Esophagus (tissue), 2 donors: ENCODE data around the gene MOSMO. TPM values are rescaled to one million over a fixed set of nuclear protein-coding genes. Genes with fewer than 3 reads are reported as not detected.
"Not testable (repeated sequence)": the region's sequence is repeated elsewhere in the genome, so short reads cannot be mapped to it uniquely, and the experiment has no call there.

Experiments
- H3K27ac ChIP-seq, 2 donors: one replicate each; pipeline ENCODE4 v1.5.1; 2013; ENCODE audit warnings: low read depth in 2 of 2, mild to moderate bottlenecking in 2 of 2, inconsistent platforms in 1 of 2, low read length in 1 of 2, moderate library complexity in 1 of 2
- H3K27me3 ChIP-seq, 2 donors: one replicate each; pipeline ENCODE4 v1.6.1; 2013; ENCODE audit warnings: low read length in 2 of 2, control low read depth in 1 of 2, mild to moderate bottlenecking in 1 of 2; ENCODE audit not compliant: insufficient read depth in 2 of 2, control insufficient read depth in 1 of 2
- H3K36me3 ChIP-seq, 2 donors: one replicate each; pipeline ENCODE4 v1.6.1; 2013; ENCODE audit warnings: low read length in 1 of 2; ENCODE audit not compliant: control insufficient read depth in 2 of 2, insufficient read depth in 2 of 2
- H3K4me1 ChIP-seq, 2 donors: one replicate each; pipeline ENCODE4 v1.6.1; 2013; ENCODE audit warnings: low read length in 1 of 2; ENCODE audit not compliant: control insufficient read depth in 2 of 2, insufficient read depth in 2 of 2
- H3K4me3 ChIP-seq, 2 donors: one replicate each; pipeline ENCODE4 v1.5.1; 2013; ENCODE audit warnings: low read length in 2 of 2, mild to moderate bottlenecking in 2 of 2, low read depth in 1 of 2, moderate library complexity in 1 of 2
- H3K9me3 ChIP-seq, 2 donors: one replicate each; pipeline ENCODE4 v1.6.1; 2013; ENCODE audit warnings: mild to moderate bottlenecking in 2 of 2, low read depth in 1 of 2, low read length in 1 of 2, moderate library complexity in 1 of 2; ENCODE audit not compliant: control insufficient read depth in 2 of 2, insufficient read depth in 1 of 2
- WGBS, 2 donors: extraction: QIAGEN DNeasy Blood & Tissue Kit; methylation state at CpG; one replicate each; pipeline ENCODE4 v1.1.7; 2013; 5-methylcytosine and 5-hydroxymethylcytosine counted together
- polyA plus RNA-seq, 2 donors: library from polyadenylated mRNA; stranded (reverse); fragments of 200-250 nt; gene quantifications; one replicate each; pipeline ENCODE4 v1.2.3, GENCODE V29; 2013
- donor health status: healthy with polysubstance abuse.
- donor health status: Bipolar disorder and iron deficiency.

MOSMO gene
- polyA plus RNA-seq, 2 donors = 6.8 to 13.1 TPM

DNA sequence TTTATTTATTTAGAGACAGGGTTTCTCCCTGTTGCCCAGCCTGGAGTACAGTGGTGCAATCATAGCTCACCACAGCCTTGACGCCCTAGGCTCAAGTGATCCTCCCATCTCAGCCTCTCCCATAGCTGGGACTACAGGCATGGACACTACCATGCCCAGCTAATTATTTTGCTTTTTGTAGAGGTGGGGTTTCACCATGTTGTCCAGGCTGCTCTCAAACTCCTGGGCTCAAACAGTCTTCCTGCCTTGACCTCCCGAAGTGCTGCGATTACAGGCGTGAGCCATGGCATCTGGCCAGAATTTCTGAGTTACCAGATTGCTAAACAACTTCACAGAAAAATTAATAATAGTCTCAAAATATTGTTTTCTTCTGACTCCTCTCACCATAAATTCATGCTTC lies 21.7 kb downstream of the MOSMO start:
- H3K36me3 ChIP-seq = no peaks in the 10 kb centered on the region
- H3K27ac ChIP-seq = peak overlapping the region in 1 of 2 donors; percentile 22
- no peak overlapping the region for H3K4me3 ChIP-seq
- no peaks in the 10 kb centered on the region for H3K4me1 ChIP-seq
- no peaks in the 10 kb centered on the region for H3K9me3 ChIP-seq
- no peaks in the 10 kb centered on the region for H3K27me3 ChIP-seq
- WGBS, 2 donors = 79 to 95% methylated on average over 4 of the region's 4 CpGs

DNA sequence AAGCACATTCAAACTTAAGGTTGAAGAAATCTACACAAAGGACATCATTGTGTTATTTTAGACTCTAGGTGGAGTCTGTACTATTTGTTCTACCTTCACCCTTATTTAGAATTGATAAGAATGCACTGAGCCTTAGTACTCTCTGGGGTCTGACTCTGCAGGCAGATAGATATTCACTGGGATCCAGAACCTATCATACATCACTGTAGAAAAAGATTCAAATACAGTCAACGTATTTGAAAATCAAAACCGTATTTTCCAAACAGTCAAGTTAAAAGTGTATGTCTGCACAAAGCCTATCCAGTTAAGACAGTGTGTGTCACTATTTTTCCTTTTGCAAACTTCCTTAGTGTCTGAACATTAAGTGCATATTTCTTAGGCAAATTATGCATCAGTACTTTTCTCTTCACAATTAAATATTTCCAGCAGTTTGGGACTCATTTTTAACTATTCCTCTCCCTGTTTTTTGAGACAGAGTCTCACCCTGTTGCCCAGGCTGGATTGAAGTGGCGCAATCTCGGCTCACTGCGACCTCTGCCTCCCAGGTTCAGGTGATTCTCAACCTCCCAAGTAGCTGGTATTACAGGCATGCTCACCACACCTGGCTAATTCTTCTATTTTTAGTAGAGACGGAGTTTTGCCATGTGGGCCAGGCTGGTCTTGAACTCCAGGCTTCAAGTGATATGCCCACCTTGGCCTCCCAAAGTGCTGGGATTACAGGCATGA lies 22.3 kb downstream of the MOSMO start:
- no peaks in the 10 kb centered on the region for H3K9me3 ChIP-seq
- H3K4me1 ChIP-seq = no peaks in the 10 kb centered on the region
- H3K27me3 ChIP-seq = no peaks in the 10 kb centered on the region
- H3K27ac ChIP-seq = no peak overlapping the region
- no peak overlapping the region for H3K4me3 ChIP-seq
- no peaks in the 10 kb centered on the region for H3K36me3 ChIP-seq
- whole genome bisulfite sequencing, 2 donors = 85 to 93% methylated on average over 6 of the region's 6 CpGs

DNA sequence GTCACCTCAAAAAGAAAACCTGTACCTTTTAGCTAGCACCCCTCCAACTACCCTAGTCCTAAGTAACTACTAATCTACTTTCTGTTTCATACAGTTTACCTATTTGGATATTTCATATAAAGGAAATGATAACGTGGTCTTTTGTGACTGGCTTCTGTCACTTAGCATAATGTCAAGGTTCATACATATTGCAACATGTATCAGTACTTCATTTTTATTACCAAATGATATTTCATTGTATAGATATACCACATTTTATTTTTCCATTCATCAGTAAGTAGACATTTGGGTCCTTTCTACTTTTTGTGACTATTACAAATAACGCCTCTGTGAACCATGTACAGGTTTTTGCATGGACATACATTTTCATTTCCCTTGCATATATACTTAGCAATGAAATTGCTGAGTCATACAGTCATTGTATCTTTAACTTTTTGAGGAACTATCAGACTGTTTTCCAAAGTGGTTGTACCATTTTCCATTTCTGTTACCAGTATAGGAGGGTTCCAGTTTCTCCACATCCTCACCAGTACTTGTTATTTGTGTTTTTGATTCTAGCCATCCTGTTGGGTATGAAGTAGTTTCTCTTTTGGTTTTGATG lies 23.7 kb downstream of the MOSMO start:
- Histone ChIP-seq H3K9me3 (no peaks in the 10 kb centered on the region), H3K27ac (no peak overlapping the region), H3K36me3 (no peaks in the 10 kb centered on the region), H3K27me3 (no peaks in the 10 kb centered on the region), H3K4me1 (no peaks in the 10 kb centered on the region), H3K4me3 (no peak overlapping the region)
- WGBS, 2 donors = 66 to 91% methylated on average over 2 of the region's 2 CpGs

DNA sequence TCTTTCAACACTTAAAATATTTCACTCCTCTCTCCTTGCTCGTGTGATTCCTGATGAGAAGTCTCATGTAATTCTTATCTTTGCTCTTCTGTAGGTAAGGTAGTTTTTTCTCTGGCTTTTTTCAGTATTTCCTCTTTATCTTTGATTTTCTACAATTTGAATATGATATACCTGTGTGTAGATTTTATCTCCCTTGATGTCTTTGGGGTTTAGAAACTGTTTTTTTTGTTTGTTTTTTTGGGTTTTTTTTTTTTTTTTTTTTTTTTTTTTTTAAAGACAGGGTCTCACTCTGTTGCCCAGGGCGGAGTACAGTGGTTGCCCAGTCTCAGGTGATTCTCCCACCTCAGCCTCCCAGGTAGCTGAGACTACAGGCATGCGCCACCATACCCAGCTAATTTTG lies 26.6 kb downstream of the MOSMO start:
- 92 to 97% methylated on average over 3 of the region's 3 CpGs for WGBS, 2 donors
- Histone ChIP-seq H3K4me1 (no peaks in the 10 kb centered on the region), H3K27me3 (no peaks in the 10 kb centered on the region), H3K27ac (no peak overlapping the region), H3K36me3 (no peaks in the 10 kb centered on the region), H3K4me3 (no peak overlapping the region), H3K9me3 (no peaks in the 10 kb centered on the region)

DNA sequence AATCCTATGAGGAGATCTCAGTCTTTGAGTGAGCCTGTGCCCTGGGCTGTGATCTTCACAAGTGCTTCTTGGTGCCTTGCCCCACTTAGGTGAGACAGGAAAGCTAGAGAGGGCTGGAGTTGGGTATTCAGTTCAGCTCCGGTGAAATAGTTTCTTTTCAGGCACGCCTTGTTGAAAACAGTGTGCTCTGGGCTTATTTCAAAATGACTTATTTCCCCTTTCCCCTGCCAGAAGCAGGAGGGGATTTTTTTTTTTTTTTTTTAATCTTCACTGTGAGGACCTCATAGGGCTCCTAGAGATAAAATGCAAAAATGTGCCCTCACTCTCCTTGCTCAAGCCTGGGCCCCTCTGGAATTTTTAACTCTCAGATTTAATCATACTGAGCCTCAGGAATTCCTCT lies 27.2 kb downstream of the MOSMO start:
- H3K27ac ChIP-seq = no peak overlapping the region
- H3K36me3 ChIP-seq = no peaks in the 10 kb centered on the region
- H3K27me3 ChIP-seq = no peaks in the 10 kb centered on the region
- H3K4me3 ChIP-seq = no peak overlapping the region
- no peaks in the 10 kb centered on the region for H3K9me3 ChIP-seq
- H3K4me1 ChIP-seq = no peaks in the 10 kb centered on the region
- WGBS, 2 donors = 51 to 59% methylated on average over 2 of the region's 2 CpGs

DNA sequence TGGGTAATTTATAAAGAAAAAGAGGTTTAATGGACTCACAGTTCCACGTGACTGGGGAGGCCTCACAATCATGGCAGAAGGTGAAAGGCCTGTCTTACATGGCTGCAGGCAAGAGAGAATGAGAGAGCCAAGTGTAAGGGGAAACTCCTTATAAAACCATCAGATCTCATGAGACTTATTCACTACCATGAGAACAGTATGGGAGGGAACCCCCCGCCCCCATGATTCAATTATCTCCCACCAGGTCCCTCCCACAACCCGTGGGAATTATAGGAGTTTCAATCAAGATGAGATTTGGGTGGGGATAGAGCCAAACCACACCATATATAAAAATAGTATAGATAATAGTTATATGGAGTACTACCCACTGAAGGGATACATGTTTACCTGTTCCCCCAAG lies 36.0 kb downstream of the MOSMO start:
- not testable (repeated sequence) for H3K36me3 ChIP-seq, H3K27me3 ChIP-seq, H3K27ac ChIP-seq, H3K9me3 ChIP-seq, H3K4me3 ChIP-seq, H3K4me1 ChIP-seq
- WGBS, 2 donors = 85 to 92% methylated on average over 3 of the region's 3 CpGs

DNA sequence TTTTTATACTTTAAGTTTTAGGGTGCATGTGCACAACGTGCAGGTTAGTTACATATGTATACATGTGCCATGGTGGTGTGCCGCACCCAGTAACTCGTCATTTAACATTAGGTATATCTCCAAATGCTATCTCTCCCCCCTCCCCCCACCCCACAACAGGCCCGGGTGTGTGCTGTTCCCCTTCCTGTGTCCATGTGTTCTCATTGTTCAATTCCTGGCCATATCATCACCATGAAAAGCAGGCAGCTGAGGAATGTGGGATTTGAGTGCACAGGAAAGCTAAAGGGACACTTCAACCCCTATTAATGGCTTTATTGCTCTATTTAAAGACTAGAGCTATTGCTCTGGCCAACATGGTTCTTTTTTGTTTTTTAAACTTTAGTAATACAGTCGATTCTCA lies 38.0 kb downstream of the MOSMO start:
- WGBS, 2 donors = 60 to 65% methylated on average over 5 of the region's 5 CpGs
- H3K4me3 ChIP-seq, H3K36me3 ChIP-seq, H3K27me3 ChIP-seq, H3K9me3 ChIP-seq, H3K4me1 ChIP-seq, H3K27ac ChIP-seq: not testable (repeated sequence)

DNA sequence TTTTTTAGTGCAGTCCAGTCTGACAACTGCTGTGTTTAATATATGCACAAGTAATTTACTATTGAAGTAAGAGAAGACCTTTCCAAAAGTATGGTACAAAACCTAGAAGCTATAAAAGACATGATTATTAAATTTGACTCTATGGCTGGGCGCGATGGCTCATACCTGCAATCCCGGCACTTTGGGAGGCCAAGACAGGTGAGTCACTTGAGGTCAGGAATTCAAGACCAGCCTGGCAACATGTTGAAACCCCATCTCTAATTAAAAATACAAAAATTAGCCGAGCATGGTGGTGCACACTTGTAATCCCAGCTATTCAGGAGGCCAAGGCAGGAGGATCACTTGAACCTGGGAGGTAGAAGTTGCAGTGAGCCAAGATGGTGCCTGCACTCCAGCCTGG lies 43.1 kb downstream of the MOSMO start:
- no peaks in the 10 kb centered on the region for H3K27me3 ChIP-seq
- no peak overlapping the region for H3K27ac ChIP-seq
- 80 to 83% methylated on average over 4 of the region's 4 CpGs for WGBS, 2 donors
- no peak overlapping the region for H3K4me3 ChIP-seq
- no peaks in the 10 kb centered on the region for H3K9me3 ChIP-seq
- H3K36me3 ChIP-seq = no peaks in the 10 kb centered on the region
- H3K4me1 ChIP-seq = no peaks in the 10 kb centered on the region

DNA sequence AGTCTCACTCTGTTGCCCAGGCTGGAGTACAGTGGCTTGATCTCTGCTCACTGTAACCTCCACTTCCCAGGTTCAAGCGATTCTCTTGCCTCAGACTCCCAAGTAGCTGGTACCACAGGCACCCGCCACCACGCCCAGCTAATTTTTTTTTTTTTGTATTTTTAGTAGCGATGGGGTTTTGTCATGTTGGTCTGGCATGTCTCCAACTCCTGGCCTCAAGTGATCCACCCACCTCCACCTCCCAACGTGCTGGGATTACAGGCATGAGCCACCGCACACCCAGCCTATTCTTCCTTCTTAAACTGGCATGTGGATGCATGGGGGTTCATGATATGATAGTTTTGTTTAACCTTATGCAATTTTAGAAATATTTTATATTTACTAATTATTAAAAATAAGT lies 45.1 kb downstream of the MOSMO start:
- Histone ChIP-seq H3K27ac (no peak overlapping the region), H3K9me3 (no peaks in the 10 kb centered on the region)

DNA sequence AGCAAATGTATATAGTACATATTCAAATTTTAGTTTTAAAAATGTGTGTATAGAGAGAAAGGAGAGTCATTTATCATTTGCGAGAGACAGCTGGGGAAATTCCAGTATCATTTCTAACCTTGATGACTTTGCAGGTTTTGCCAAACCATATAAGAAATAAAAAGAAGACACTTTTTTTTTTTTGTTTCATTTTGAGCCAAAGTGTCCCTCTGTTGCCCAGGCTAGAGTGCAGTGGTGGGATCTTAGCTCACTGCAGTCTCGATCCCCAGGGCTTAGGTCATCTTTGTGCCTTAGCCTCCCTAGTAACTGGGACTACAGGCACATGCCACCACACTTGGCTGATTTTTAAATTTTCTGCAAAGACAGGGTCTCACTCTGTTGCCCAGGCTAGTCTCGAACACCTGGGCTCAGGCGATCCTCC lies 46.0 kb downstream of the MOSMO start:
- no peaks in the 10 kb centered on the region for H3K4me1 ChIP-seq
- H3K27ac ChIP-seq = no peak overlapping the region
- H3K9me3 ChIP-seq = no peaks in the 10 kb centered on the region
- H3K36me3 ChIP-seq = peaks cover 0 to 2% of the 10 kb centered on the region in 2 donors
- no peak overlapping the region for H3K4me3 ChIP-seq
- no peaks in the 10 kb centered on the region for H3K27me3 ChIP-seq
- WGBS, 2 donors = 92 to 96% methylated on average over 4 of the region's 4 CpGs

More for the DNA sequence above, 45.1 kb downstream of the MOSMO start:
- peaks cover 0 to 2% of the 10 kb centered on the region in 2 donors for H3K36me3 ChIP-seq
- no peaks in the 10 kb centered on the region for H3K4me1 ChIP-seq
- no peak overlapping the region for H3K4me3 ChIP-seq
- 77 to 84% methylated on average over 6 of the region's 6 CpGs for WGBS, 2 donors
- no peaks in the 10 kb centered on the region for H3K27me3 ChIP-seq
